ENCODE data around the gene FXYD6. TPM values are rescaled to one million over a fixed set of nuclear protein-coding genes. Genes with fewer than 3 reads are reported as not detected.

Gene FXYD6
- total RNA-seq, 2 experiments from 2014 or later: 0.24 TPM; not detected in 1

DNA sequence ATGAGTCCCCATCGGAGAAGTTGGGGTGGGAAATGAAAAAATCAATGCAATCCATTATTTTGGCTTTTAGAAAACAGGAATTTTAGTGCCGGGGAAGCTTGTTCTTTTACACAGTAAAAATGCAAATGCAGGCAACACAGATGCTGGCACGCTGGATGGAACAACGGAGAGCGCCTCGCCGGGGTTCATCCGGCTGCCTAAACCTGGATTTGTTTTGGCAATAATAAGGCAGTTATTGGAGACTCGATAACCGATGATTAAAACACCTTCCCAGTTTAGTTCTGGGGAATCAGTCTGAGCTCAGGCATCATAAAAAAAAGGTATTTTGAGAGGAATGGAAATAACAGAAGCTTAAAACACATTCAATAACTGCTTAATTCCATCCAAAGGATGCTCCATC lies 82.3 kb downstream of the FXYD6 start:
- ChIA-PET CTCF (interaction anchor here (0.7 to 3.7 kb wide), 2 partner anchors 13 to 368 kb away, joined by 3 to 14 read pairs; no protein-coding TSS in a partner anchor), POLR2A (no interaction called here)
- no peak for DNase-seq
- Mint-ChIP-seq H3K4me1 (ENCODE audit: low read depth) (peaks cover 4% of the 10 kb centered on the region), H3K27me3 (ENCODE audit: low read depth) (peaks cover 52% of the 10 kb centered on the region), H3K27ac (no peak overlapping the region), H3K4me3 (no peak overlapping the region), H3K36me3 (ENCODE audit: low read depth) (no peaks in the 10 kb centered on the region), H3K9me3 (ENCODE audit: insufficient read depth) (no peaks in the 10 kb centered on the region)
- ATAC-seq: no peak

DNA sequence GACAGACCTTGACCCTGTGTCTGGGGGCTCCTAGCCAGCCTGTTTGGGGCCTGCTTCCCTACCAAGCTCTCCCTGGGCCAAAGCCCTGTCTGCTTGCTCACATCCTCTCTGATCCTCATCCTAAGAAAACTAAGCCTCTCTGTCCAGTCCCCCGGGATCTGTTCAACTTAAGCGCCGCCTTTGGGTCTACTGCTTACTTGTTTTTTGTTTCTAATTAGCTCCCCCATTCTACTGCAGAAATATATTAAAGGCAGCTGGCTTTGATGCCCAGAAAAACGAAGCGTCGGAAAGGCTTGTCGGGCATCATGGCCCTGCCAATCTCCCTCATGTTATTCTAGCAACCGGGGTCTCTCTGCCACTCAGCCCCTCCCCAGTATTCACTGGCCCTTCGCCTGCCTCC lies 82.9 kb downstream of the FXYD6 start:
- no peak overlapping the region for H3K4me3 Mint-ChIP-seq
- DNase-seq: no peak
- H3K27me3 Mint-ChIP-seq (ENCODE audit: low read depth): peaks cover 48% of the 10 kb centered on the region
- ATAC-seq: no peak
- H3K4me1 Mint-ChIP-seq (ENCODE audit: low read depth): peaks cover 4% of the 10 kb centered on the region
- POLR2A ChIA-PET: interaction anchor here (0.6 kb wide), 1 partner anchor 187 kb away, joined by 3 read pairs; no protein-coding TSS in a partner anchor
- no peaks in the 10 kb centered on the region for H3K36me3 Mint-ChIP-seq (ENCODE audit: low read depth)
- H3K9me3 Mint-ChIP-seq (ENCODE audit: insufficient read depth): no peaks in the 10 kb centered on the region
- H3K27ac Mint-ChIP-seq: no peak overlapping the region
- CTCF ChIA-PET: interaction anchor here (0.7 to 3.7 kb wide), 2 partner anchors 14 to 367 kb away, joined by 3 to 14 read pairs; no protein-coding TSS in a partner anchor

DNA sequence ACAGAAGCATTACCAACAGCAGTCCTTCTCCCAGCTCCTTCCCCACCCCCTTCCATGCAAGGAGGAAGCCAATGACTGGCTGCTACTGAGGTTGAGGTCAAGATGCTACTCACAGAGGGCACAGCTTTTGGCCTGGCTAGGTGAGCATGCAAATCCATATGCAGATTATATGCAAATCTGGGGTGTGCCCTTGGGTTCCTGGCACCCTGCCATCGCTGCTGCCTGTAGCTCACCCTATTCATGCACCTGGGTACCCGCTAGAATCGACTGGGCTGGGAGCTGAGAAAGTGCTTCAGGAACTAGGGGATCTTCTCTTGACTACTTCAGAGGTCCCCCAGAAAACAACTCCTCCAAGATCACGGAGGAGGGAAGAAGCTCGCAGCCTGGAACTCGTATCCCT lies 83.5 kb downstream of the FXYD6 start:
- H3K4me1 Mint-ChIP-seq (ENCODE audit: low read depth): peaks cover 4% of the 10 kb centered on the region
- DNase-seq (no peak), ATAC-seq (no peak)
- no peak overlapping the region for H3K27ac Mint-ChIP-seq
- ChIA-PET POLR2A (interaction anchor here (0.6 kb wide), 1 partner anchor 187 kb away, joined by 3 read pairs; no protein-coding TSS in a partner anchor), CTCF (interaction anchor here (0.9 to 3.7 kb wide), 4 partner anchors 10 to 367 kb away, joined by 3 to 14 read pairs (median 4); no protein-coding TSS in a partner anchor)
- peaks cover 45% of the 10 kb centered on the region for H3K27me3 Mint-ChIP-seq (ENCODE audit: low read depth)
- H3K4me3 Mint-ChIP-seq: no peak overlapping the region
- no peaks in the 10 kb centered on the region for H3K9me3 Mint-ChIP-seq (ENCODE audit: insufficient read depth)
- H3K36me3 Mint-ChIP-seq (ENCODE audit: low read depth): no peaks in the 10 kb centered on the region

- Mint-ChIP-seq H3K4me1 (ENCODE audit: low read depth) (peaks cover 2% of the 10 kb centered on the region), H3K27me3 (ENCODE audit: low read depth) (peaks cover 39% of the 10 kb centered on the region), H3K4me3 (no peak overlapping the region), H3K36me3 (ENCODE audit: low read depth) (no peaks in the 10 kb centered on the region), H3K27ac (no peak overlapping the region), H3K9me3 (ENCODE audit: insufficient read depth) (no peaks in the 10 kb centered on the region)
- POLR2A ChIA-PET: no interaction called here
- CTCF ChIA-PET: interaction anchor here (0.9 to 3.7 kb wide), 4 partner anchors 11 to 366 kb away, joined by 3 to 14 read pairs (median 4); no protein-coding TSS in a partner anchor
- DNase-seq: no peak
- no peak for ATAC-seq
These were observed 84.2 kb downstream of the FXYD6 start for GRCh38 chr11:117792241-117792640.

DNA sequence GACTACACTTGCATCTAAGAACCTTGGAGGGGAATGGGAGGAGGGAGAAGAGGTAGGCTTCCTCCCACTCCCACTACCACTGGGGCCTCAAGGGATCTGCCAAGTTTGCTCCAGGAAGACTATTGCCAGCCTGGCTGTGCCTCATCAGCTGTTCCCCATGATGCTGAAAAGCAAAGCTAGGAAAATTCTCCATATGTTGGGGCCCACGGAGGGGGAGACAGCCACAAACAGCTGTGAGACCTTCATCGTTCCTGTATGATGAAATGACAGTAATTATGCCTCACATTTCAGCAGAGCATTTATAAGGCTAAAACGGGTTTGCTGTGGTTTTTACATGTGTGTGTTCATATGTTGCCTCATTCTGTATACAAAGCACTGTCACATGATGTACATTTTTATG lies 86.2 kb downstream of the FXYD6 start:
- DNase-seq: no peak
- Mint-ChIP-seq H3K27me3 (ENCODE audit: low read depth) (peaks cover 29% of the 10 kb centered on the region), H3K36me3 (ENCODE audit: low read depth) (no peaks in the 10 kb centered on the region), H3K27ac (no peak overlapping the region), H3K9me3 (ENCODE audit: insufficient read depth) (no peaks in the 10 kb centered on the region), H3K4me1 (ENCODE audit: low read depth) (no peaks in the 10 kb centered on the region), H3K4me3 (no peak overlapping the region)
- ATAC-seq: no peak
- POLR2A ChIA-PET: no interaction called here
- CTCF ChIA-PET: interaction anchor here (1.2 to 1.3 kb wide), 2 partner anchors 17 to 26 kb away, joined by 3 to 5 read pairs; no protein-coding TSS in a partner anchor

- H3K27ac Mint-ChIP-seq: no peak overlapping the region
- no peak for DNase-seq
- H3K4me3 Mint-ChIP-seq: no peak overlapping the region
- CTCF ChIA-PET: interaction anchor here (0.8 to 1.2 kb wide), 2 partner anchors 18 to 27 kb away, joined by 3 read pairs; no protein-coding TSS in a partner anchor
- no peaks in the 10 kb centered on the region for H3K9me3 Mint-ChIP-seq (ENCODE audit: insufficient read depth)
- no peak for ATAC-seq
- POLR2A ChIA-PET: no interaction called here
- H3K36me3 Mint-ChIP-seq (ENCODE audit: low read depth): no peaks in the 10 kb centered on the region
- peaks cover 25% of the 10 kb centered on the region for H3K27me3 Mint-ChIP-seq (ENCODE audit: low read depth)
- H3K4me1 Mint-ChIP-seq (ENCODE audit: low read depth): no peaks in the 10 kb centered on the region
These were observed 87.2 kb downstream of the FXYD6 start for GRCh38 chr11:117789241-117789640.

Other genes with a start within 250 kb of the FXYD6 start
- under 1 TPM; 0.16 to 0.37 TPM for gene DSCAML1, start 79.4 kb downstream of the FXYD6 start, total RNA-seq
- gene FXYD2, start 51.9 kb downstream of the FXYD6 start, total RNA-seq: 10 to 100 TPM; 22.5 to 24.3 TPM
- gene TMPRSS13, start 52.7 kb upstream of the FXYD6 start, total RNA-seq: 1 to 10 TPM; 1.8 to 2.5 TPM
- gene IL10RA, start 109.7 kb upstream of the FXYD6 start, total RNA-seq: 100 to 1,000 TPM; 202 to 210 TPM
- under 1 TPM; 0.37 to 0.50 TPM for gene TMPRSS4, start 200.4 kb upstream of the FXYD6 start, total RNA-seq
- 1 to 10 TPM; 2.2 to 2.4 TPM for gene SMIM35, start 210.3 kb upstream of the FXYD6 start, total RNA-seq